Lower leg skin (tissue), 4 donors: ENCODE results near the gene VIPAS39. TPM values are rescaled to one million over a fixed set of nuclear protein-coding genes. Genes with fewer than 3 reads are reported as not detected.
"Not testable (repeated sequence)": the region's sequence is repeated elsewhere in the genome, so short reads cannot be mapped to it uniquely, and the experiment has no call there.

Experiments
- DNase-seq, 2 donors: peaks; one replicate each; pipeline ENCODE4 v3.0.0-alpha.2; 2019; ENCODE audit warnings: low spot score in 2 of 2
- H3K4me3 ChIP-seq: fragments of 200-600 bp; sonication (generic); 2 replicates; pipeline ENCODE4 v1.5.1; 2017; ENCODE audit warnings: mild to moderate bottlenecking, low read depth; ENCODE audit not compliant: poor library complexity, severe bottlenecking
- POLR2A ChIP-seq, 2 donors: fragments of 450-650 bp; IDR thresholded peaks; one replicate each; pipeline ENCODE4 v1.6.1; 2016 to 2017; ENCODE audit warnings: antibody characterized with exemption in 2 of 2, mild to moderate bottlenecking in 1 of 2, moderate library complexity in 1 of 2
- WGBS, 2 donors: methylation state at CpG; one replicate each; pipeline ENCODE4 v1.1.5; 2018; 5-methylcytosine and 5-hydroxymethylcytosine counted together
- intact Hi-C: fragments of 100-400 bp; cut with DNase I; formaldehyde crosslinking; loops from one replicate; pipeline ENCODE4 v1.15.0; 2023; ENCODE audit warnings: low total_unique reads
- total RNA-seq, 4 donors: library from RNA; depleted of rRNA; stranded (reverse); fragments of >200 nt; gene quantifications; one replicate each; pipeline ENCODE4 v1.1.0, GENCODE V29; 2016
- TF ChIP-seq, protein P1 (sequence below), 3 donors: fragments of 450-650 bp; IDR thresholded peaks; one replicate each; pipeline ENCODE4 v1.5.1; 2016; ENCODE audit warnings: antibody characterized with exemption in 3 of 3, mild to moderate bottlenecking in 3 of 3, moderate library complexity in 2 of 3

Gene VIPAS39
- total RNA-seq, 4 donors from 2014 or later = 12.9 to 18.4 (median 15.9) TPM

DNA sequence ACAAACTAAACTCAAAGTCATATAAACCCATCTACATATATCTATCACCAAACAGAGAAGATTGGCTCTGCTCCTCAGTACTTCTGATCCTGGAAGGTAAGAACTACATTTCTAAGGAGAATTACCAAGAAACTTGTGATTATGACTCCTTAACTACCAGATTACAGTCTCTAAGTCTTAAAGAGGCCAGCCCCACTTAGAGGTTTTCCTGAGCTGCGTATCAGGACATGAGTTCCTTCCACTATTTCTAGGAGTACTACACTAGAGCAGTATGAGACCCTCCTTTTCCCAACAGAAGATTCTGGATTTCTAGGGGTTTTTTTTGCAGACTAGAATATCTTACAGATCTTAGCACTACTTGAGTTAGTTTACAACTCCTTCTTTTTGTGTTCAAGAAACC lies 34.0 kb downstream of the VIPAS39 start, which contains the start of gene NOXRED1:
Gene NOXRED1 (minus strand): TSS at position 101 of the 400 bp plus-strand sequence. CDS start 634 bp downstream, outside the sequence.
- no peak for TF ChIP-seq POLR2A (IDR thresholded peaks at IDR 0.05)
- TF ChIP-seq, protein P1, sequence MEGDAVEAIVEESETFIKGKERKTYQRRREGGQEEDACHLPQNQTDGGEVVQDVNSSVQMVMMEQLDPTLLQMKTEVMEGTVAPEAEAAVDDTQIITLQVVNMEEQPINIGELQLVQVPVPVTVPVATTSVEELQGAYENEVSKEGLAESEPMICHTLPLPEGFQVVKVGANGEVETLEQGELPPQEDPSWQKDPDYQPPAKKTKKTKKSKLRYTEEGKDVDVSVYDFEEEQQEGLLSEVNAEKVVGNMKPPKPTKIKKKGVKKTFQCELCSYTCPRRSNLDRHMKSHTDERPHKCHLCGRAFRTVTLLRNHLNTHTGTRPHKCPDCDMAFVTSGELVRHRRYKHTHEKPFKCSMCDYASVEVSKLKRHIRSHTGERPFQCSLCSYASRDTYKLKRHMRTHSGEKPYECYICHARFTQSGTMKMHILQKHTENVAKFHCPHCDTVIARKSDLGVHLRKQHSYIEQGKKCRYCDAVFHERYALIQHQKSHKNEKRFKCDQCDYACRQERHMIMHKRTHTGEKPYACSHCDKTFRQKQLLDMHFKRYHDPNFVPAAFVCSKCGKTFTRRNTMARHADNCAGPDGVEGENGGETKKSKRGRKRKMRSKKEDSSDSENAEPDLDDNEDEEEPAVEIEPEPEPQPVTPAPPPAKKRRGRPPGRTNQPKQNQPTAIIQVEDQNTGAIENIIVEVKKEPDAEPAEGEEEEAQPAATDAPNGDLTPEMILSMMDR (IDR thresholded peaks at IDR 0.05) = no peak
- intact Hi-C loops = no loop called here
- DNase-seq = no peak
- H3K4me3 ChIP-seq = no peak within 1 kb of the TSS
- WGBS, 2 donors = 91 to 94% methylated on average over 1 of the region's 1 CpG

DNA sequence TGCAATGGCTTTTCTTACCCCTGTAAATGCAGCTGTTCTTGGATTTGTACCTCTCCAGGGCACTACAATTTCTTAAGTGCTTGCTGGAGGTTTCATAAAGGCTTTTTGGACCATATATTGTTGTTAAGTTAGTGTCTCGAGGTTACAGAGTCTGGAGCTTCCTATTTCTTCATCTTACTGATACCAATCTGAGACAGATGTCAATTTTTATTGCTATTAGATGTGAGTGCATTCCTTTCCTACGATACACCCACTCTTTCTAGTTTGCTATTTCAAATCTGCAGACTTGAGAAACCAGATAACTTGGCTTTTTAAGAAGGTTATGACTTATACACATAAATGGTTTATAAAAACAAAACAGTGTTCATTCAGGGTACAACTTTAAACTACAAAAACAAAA lies 36.2 kb downstream of the VIPAS39 start:
- WGBS, 2 donors = 45% methylated on average over 2 of the region's 2 CpGs
- no peak overlapping the region for H3K4me3 ChIP-seq
- no peak for TF ChIP-seq POLR2A (IDR thresholded peaks at IDR 0.05)
- TF ChIP-seq, protein P1 (IDR thresholded peaks at IDR 0.05) = no peak
- intact Hi-C loops = no loop called here
- no peak for DNase-seq

DNA sequence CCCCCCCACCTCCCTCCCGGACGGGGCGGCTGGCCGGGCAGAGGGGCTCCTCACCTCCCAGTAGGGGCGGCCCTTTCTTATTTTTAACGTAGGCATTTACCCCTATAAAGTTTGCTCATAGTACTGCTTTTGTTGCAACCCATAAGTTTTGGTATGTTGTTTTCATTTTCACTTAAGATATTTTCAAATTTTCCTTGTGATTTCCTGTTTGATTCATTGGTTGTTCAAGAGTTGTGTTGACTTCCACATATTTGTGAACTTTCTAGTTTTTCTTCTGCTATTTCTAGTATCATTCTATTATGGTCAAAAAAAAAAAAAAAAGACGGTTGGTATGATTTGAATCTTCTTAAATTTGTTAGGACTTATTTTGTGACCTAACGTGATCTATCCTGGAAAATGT lies 40.6 kb downstream of the VIPAS39 start:
- WGBS, 2 donors = 89 to 92% methylated on average over 8 of the region's 8 CpGs
- DNase-seq = no peak
- intact Hi-C loops = no loop called here
- no peak overlapping the region for H3K4me3 ChIP-seq
- TF ChIP-seq POLR2A (IDR thresholded peaks at IDR 0.05) = no peak
- TF ChIP-seq, protein P1 (IDR thresholded peaks at IDR 0.05) = no peak

DNA sequence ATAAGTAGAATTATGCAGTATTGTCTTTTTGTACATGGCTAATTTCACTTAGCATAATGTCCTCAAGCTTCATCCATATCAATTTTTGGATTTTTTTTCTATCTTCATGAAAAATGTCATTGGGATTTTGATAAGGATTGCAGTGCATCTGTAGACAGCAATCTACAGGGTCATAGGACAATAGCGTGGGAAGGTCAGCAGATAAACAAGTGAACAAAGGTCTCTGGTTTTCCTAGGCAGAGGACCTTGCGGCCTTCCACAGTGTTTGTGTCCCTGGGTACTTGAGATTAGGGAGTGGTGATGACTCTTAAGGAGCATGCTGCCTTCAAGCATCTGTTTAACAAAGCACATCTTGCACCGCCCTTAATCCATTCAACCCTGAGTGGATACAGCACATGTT lies 41.3 kb downstream of the VIPAS39 start:
- DNase-seq, H3K4me3 ChIP-seq, intact Hi-C loops: not testable (repeated sequence)
- 95 to 98% methylated on average over 2 of the region's 3 CpGs for WGBS, 2 donors

DNA sequence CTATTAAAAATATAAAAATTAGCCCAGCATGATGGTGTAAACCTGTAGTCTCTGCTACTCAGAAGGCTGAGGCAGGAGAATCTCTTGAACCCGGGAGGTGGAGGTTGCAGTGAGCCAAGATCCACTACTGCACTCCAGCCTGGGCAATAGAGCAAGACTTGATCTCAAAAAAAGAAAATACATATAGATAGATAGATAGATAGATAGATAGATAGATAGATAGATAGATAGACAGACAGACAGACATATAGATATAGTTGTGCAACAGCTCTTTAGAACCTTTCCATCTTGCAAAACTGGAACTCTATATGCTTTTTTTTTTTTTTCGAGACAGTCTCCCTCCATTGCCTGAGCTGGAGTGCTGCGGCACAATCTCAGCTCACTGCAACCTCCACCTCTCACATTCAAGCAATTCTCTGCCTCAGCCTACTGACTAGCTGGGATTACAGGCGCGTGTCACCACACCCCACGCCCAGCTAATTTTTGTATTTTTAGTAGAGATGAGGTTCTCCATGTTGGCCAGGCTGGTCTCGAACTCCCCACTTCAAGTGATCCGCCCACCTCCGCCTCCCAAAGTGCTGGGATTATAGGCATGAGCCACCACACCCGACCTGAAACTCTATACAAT lies 41.9 kb downstream of the VIPAS39 start:
- H3K4me3 ChIP-seq, intact Hi-C loops, DNase-seq: not testable (repeated sequence)
- 91 to 93% methylated on average over 10 of the region's 10 CpGs for WGBS, 2 donors

DNA sequence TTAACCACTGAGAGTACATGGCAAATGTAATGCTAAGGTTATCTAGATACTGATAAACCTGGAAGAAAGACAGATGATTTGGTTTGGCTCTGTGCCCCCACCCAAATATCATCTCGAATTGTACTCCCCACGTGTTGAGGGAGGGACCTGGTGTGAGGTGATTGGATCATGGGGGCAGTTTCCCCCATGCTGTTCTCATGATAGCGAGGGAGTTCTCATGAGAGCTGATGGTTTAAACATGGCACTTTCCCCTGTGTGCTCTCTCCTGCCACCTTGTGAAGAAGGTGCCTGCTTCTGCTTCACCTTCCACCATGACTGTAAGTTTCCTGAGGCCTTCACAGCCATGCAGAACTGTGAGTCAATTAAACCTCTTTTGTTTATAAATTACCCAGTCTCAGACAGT lies 48.3 kb downstream of the VIPAS39 start:
- 50 to 56% methylated on average over 3 of the region's 3 CpGs for WGBS, 2 donors
- intact Hi-C loops = no loop called here

More for the DNA sequence above, 48.3 kb downstream of the VIPAS39 start:
- no peak overlapping the region for H3K4me3 ChIP-seq
- DNase-seq = no peak
- TF ChIP-seq, protein P1 (IDR thresholded peaks at IDR 0.05) = no peak
- TF ChIP-seq POLR2A (IDR thresholded peaks at IDR 0.05) = no peak
